HEK293T (cell line): ENCODE measurements around the gene GALT.

Experiments used
- CTCF ChIA-PET: fragments of 350-600 bp; formaldehyde crosslinking; extraction: SDS; loops from one replicate; lab custom pipeline; 2021; ENCODE audit warnings: antibody characterized with exemption, inconsistent platforms; lab: Yijun Ruan, JAX
- POLR2A ChIA-PET: fragments of 350-600 bp; formaldehyde crosslinking; extraction: SDS; loops from one replicate; lab custom pipeline; 2020; ENCODE audit warnings: antibody characterized with exemption, inconsistent platforms; lab: Yijun Ruan, JAX
- DNase-seq: peaks from one replicate; pipeline ENCODE4 v3.0.0; 2012; ENCODE audit warnings: mixed read lengths; ENCODE audit errors: extremely low spot score
- ARNT ChIP-seq: fragments of 450-650 bp; IDR thresholded peaks from 2 replicates; pipeline ENCODE4 v1.6.1; 2017; ENCODE audit warnings: mild to moderate bottlenecking
- BHLHE40 ChIP-seq: fragments of 450-650 bp; IDR thresholded peaks from 2 replicates; pipeline ENCODE4 v1.6.1; 2016; ENCODE audit warnings: mild to moderate bottlenecking, moderate library complexity, borderline replicate concordance
- CTBP1 ChIP-seq: fragments of 450-650 bp; IDR thresholded peaks from 2 replicates; pipeline ENCODE4 v1.6.1; 2016; ENCODE audit warnings: borderline replicate concordance
- ELF4 ChIP-seq: fragments of 450-650 bp; IDR thresholded peaks from 2 replicates; pipeline ENCODE4 v1.6.1; 2017; ENCODE audit warnings: antibody characterized with exemption
- FOXA1 ChIP-seq: fragments of 450-650 bp; IDR thresholded peaks from 2 replicates; pipeline ENCODE4 v1.6.1; 2016; ENCODE audit warnings: mild to moderate bottlenecking
- FOXK2 ChIP-seq: fragments of 450-650 bp; IDR thresholded peaks from 2 replicates; pipeline ENCODE4 v1.6.1; 2016; ENCODE audit warnings: mild to moderate bottlenecking
- FOXM1 ChIP-seq: fragments of 450-650 bp; IDR thresholded peaks from 2 replicates; pipeline ENCODE4 v1.6.1; 2017; ENCODE audit warnings: mild to moderate bottlenecking, borderline replicate concordance
- HDGF ChIP-seq: fragments of 450-650 bp; IDR thresholded peaks from 2 replicates; pipeline ENCODE4 v1.6.1; 2017; ENCODE audit warnings: antibody characterized with exemption, borderline replicate concordance
- L3MBTL2 ChIP-seq: fragments of 450-650 bp; conservative IDR thresholded peaks from 2 replicates; pipeline ENCODE4 v1.6.1; 2016; ENCODE audit warnings: mild to moderate bottlenecking
- LEF1 ChIP-seq: fragments of 450-650 bp; IDR thresholded peaks from 2 replicates; pipeline ENCODE4 v1.6.1; 2017; ENCODE audit warnings: mild to moderate bottlenecking, borderline replicate concordance
- NFRKB ChIP-seq: fragments of 450-650 bp; IDR thresholded peaks from 2 replicates; pipeline ENCODE4 v1.6.1; 2016; ENCODE audit warnings: mild to moderate bottlenecking, moderate library complexity
- SP1 ChIP-seq: fragments of 450-650 bp; IDR thresholded peaks from 2 replicates; pipeline ENCODE4 v1.6.1; 2017
- SUZ12 ChIP-seq: fragments of 450-650 bp; IDR thresholded peaks from 2 replicates; pipeline ENCODE4 v1.6.1; 2016; ENCODE audit warnings: mild to moderate bottlenecking
- TARDBP ChIP-seq: fragments of 450-650 bp; IDR thresholded peaks from 2 replicates; pipeline ENCODE4 v1.6.1; 2016
- ZNF384 ChIP-seq: fragments of 450-650 bp; IDR thresholded peaks from 2 replicates; pipeline ENCODE4 v1.6.1; 2016
- TF ChIP-seq, protein P1 (sequence below): fragments of 450-650 bp; IDR thresholded peaks from 2 replicates; pipeline ENCODE4 v1.6.1; 2016

Gene GALT

DNA sequence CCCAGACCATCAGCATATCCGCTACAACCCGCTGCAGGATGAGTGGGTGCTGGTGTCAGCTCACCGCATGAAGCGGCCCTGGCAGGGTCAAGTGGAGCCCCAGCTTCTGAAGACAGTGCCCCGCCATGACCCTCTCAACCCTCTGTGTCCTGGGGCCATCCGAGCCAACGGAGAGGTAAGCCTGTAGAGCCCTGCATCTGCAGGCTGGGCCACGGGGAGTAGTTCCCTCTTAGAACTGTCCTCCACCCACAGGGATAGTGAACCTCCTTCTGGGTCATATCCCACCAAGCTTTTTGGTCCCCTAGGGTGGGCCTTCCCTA, 569 bp downstream of the GALT start:
- no peak for DNase-seq
- POLR2A ChIA-PET = interaction anchor here (0.6 to 4.7 kb wide), 7 partner anchors 11 to 189 kb away, joined by 3 to 67 read pairs (median 4); partner anchors contain the start of genes CCL27, FAM219A and SIGMAR1
- TF ChIP-seq NFRKB (no peak), ELF4 (no peak), FOXK2 (no peak), LEF1 (no peak), L3MBTL2 (no peak), HDGF (no peak), FOXA1 (no peak)
- TF ChIP-seq, protein P1, sequence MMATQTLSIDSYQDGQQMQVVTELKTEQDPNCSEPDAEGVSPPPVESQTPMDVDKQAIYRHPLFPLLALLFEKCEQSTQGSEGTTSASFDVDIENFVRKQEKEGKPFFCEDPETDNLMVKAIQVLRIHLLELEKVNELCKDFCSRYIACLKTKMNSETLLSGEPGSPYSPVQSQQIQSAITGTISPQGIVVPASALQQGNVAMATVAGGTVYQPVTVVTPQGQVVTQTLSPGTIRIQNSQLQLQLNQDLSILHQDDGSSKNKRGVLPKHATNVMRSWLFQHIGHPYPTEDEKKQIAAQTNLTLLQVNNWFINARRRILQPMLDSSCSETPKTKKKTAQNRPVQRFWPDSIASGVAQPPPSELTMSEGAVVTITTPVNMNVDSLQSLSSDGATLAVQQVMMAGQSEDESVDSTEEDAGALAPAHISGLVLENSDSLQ = no peak
- CTCF ChIA-PET = interaction anchor here (0.7 to 1.3 kb wide), 3 partner anchors 9 to 21 kb away, joined by 4 to 11 read pairs (median 9); partner anchors contain the start of gene SIGMAR1

DNA sequence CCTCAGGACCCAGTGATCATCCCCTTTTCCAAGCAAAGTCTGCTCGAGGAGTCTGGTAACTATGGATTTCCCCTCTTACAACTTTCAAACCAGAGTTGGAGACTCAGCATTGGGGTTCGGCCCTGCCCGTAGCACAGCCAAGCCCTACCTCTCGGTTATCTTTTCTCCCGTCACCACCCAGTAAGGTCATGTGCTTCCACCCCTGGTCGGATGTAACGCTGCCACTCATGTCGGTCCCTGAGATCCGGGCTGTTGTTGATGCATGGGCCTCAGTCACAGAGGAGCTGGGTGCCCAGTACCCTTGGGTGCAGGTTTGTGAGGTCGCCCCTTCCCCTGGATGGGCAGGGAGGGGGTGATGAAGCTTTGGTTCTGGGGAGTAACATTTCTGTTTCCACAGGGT, 1.2 kb downstream of the GALT start:
- no peak for DNase-seq
- ChIA-PET POLR2A (interaction anchor here (2.4 to 4.7 kb wide), 2 partner anchors 12 to 17 kb away, joined by 11 to 67 read pairs; partner anchors contain the start of gene SIGMAR1), CTCF (interaction anchor here (0.7 to 0.8 kb wide), 2 partner anchors 55 to 814 kb away, joined by 3 to 4 read pairs; no protein-coding TSS in a partner anchor)
- TF ChIP-seq L3MBTL2 = no peak
- no peak for TF ChIP-seq FOXM1
- no peak for TF ChIP-seq LEF1
- TF ChIP-seq, protein P1 = no peak
- no peak for TF ChIP-seq FOXK2

DNA sequence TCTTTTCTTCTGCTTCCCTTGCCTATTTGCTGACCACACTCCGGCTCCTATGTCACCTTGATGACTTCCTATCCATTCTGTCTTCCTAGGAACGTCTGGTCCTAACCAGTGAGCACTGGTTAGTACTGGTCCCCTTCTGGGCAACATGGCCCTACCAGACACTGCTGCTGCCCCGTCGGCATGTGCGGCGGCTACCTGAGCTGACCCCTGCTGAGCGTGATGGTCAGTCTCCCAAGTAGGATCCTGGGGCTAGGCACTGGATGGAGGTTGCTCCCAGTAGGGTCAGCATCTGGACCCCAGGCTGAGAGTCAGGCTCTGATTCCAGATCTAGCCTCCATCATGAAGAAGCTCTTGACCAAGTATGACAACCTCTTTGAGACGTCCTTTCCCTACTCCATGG, 2.2 kb downstream of the GALT start:
- no peak for DNase-seq
- no peak for TF ChIP-seq SP1
- TF ChIP-seq SUZ12 = no peak
- ChIA-PET CTCF (no interaction called here), POLR2A (interaction anchor here (1.7 to 4.7 kb wide), 2 partner anchors 10 to 13 kb away, joined by 7 to 67 read pairs; partner anchors contain the start of gene SIGMAR1)

DNA sequence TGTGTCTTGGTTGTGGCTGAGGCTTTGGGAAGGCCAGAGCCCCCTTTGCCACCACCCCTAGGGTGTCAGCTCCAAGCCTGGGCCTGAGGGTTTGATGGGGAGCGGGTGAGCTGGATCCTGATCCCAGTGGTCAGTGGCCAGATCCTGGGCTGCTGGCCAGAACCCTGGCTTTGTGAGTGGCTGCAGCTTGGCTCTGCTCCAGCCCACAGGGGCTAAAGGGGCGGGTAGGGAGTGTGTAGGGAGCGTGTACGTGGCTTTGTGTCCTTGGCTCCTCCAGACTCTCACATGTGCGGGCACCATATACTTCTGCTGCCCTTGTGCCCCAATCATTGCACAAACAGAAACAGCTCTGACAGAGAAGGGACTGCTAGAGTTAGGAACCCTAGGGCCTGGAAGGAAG, 4.3 kb downstream of the GALT start:
- CTCF ChIA-PET = no interaction called here
- TF ChIP-seq FOXK2 = no peak
- POLR2A ChIA-PET = interaction anchor here (1.3 to 1.6 kb wide), 2 partner anchors 10 to 13 kb away, joined by 5 read pairs; partner anchors contain the start of gene SIGMAR1

DNA sequence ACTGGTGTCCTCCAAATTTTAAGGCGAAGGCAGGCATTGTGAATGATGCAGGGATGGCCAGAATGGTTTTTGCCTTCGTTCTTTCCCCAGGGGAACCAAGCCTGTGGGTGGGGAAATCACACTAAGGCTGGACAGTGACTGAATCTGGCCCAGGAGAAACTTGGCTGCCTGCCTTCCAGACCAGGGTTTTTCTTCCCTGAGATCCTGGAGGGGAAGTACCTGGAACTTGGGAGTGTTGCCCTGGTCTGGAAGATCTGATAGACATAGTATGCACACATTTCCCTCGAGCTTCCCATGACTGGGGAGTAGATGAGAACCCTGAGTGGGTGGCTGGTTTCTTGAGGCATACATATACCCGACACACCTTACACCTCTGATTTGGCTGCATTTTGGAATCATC, 4.8 kb downstream of the GALT start:
- no peak for DNase-seq
- CTCF ChIA-PET = no interaction called here

More for the DNA sequence above, 4.3 kb downstream of the GALT start:
- no peak for DNase-seq

DNA sequence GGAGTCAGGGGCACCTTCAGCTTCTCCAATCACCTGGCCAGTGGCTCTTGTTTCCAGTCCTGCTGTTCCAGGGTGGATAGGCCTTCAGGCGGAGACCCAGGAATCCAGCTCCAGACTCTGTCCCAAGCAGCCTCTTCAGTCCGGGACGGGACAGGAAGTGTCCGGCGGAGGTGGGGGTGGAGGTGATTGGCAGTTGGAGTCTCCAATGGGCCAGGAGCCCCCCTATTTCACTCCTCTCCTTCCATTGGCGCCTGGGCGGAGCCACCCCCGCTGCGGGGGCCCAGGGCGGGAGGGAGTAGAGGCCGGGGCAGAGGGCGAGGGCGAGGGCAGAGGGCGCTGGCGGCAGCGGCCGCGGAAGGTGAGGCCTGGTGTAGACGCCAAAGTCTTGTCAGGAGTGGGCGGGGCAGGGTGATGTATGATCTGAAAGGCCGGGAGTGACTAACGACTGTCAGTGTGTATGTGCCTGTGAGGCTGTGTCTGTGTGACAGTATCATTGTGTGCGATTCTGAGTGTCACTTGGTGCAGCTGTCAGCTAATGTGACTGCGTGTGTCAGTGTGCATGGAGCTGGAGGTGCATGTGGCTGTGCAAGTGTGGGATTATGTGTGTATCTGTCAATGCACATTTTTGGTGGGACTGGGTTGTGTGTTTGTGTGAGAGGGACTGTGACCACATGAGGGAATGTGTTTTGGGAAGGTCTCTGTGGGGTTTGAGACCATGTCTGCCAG, 5.6 kb downstream of the GALT start, which contains the start of gene IL11RA:
Gene IL11RA, plus strand, starts transcription at position 310 of the 726 bp plus-strand sequence. CDS start 3,033 bp downstream, outside the sequence.
- ChIA-PET CTCF (no interaction called here), POLR2A (interaction anchor here (1.3 to 1.6 kb wide), 2 partner anchors 9 to 14 kb away, joined by 5 read pairs; partner anchors contain the start of gene SIGMAR1)
- TF ChIP-seq CTBP1 = no peak
- TF ChIP-seq TARDBP = peak; percentile 93; the same call in 1 of the 2 replicates
- TF ChIP-seq HDGF = no peak
- TF ChIP-seq SUZ12 = no peak
- TF ChIP-seq FOXA1 = no peak
- TF ChIP-seq FOXM1 = no peak
- no peak for TF ChIP-seq BHLHE40
- TF ChIP-seq L3MBTL2 = 0 out of 2 replicates have a peak, but pooled peaks have one; percentile 32
- no peak for TF ChIP-seq FOXK2
- TF ChIP-seq ELF4 = 0 out of 2 replicates have a peak, but pooled peaks have one; percentile 7
- TF ChIP-seq, protein P1 = peak; percentile 97
- TF ChIP-seq ZNF384 = no peak
- no peak for TF ChIP-seq SP1
- peak; percentile 74 for DNase-seq

More for the DNA sequence above, 4.8 kb downstream of the GALT start:
- POLR2A ChIA-PET = interaction anchor here (1.3 to 1.6 kb wide), 2 partner anchors 10 to 13 kb away, joined by 5 read pairs; partner anchors contain the start of gene SIGMAR1
- TF ChIP-seq SUZ12 = no peak
- TF ChIP-seq BHLHE40 = no peak
- no peak for TF ChIP-seq ARNT
- no peak for TF ChIP-seq CTBP1
- TF ChIP-seq ZNF384 = no peak
- TF ChIP-seq FOXK2 = no peak
- TF ChIP-seq FOXM1 = no peak
- TF ChIP-seq FOXA1 = no peak
- TF ChIP-seq ELF4 = no peak
- TF ChIP-seq NFRKB = no peak
- TF ChIP-seq SP1 = no peak
- no peak for TF ChIP-seq TARDBP
- no peak for TF ChIP-seq L3MBTL2
- no peak for TF ChIP-seq HDGF
- no peak for TF ChIP-seq LEF1
- TF ChIP-seq, protein P1 = no peak
